Activated B cell treated with CpG ODN at 0.5 μM for 24 hours (primary cell): Measurements from ENCODE around the gene CCBE1. TPM values are rescaled to one million over a fixed set of nuclear protein-coding genes. Genes with fewer than 3 reads are reported as not detected.

Experiments
- ATAC-seq: fragments of 200-7000 bp; cut with Tn5 transposase; one replicate; pipeline ENCODE4 v1.10.0; 2021; ENCODE audit warnings: low read depth, mild to moderate bottlenecking, moderate library complexity
- CTCF ChIA-PET: fragments of 350-600 bp; sonication (Branson Sonifier 250); formaldehyde crosslinking; loops from one replicate; lab custom pipeline; 2021; ENCODE audit warnings: antibody characterized with exemption; lab: Charles Lee
- POLR2A ChIA-PET: fragments of 350-600 bp; sonication (Branson Sonifier 250); formaldehyde crosslinking; loops from one replicate; lab custom pipeline; 2021; ENCODE audit warnings: antibody characterized with exemption; lab: Charles Lee
- DNase-seq: peaks from one replicate; pipeline ENCODE4 v3.0.0; 2022
- H3K27ac Mint-ChIP-seq: one replicate; pipeline ENCODE4 v1.8.0; 2020; ENCODE audit warnings: mixed read lengths
- H3K27me3 Mint-ChIP-seq: one replicate; pipeline ENCODE4 v1.8.0; 2021; ENCODE audit warnings: mixed read lengths
- H3K36me3 Mint-ChIP-seq: one replicate; pipeline ENCODE4 v1.8.0; 2021; ENCODE audit warnings: low read depth, mixed read lengths
- H3K4me1 Mint-ChIP-seq: one replicate; pipeline ENCODE4 v1.8.0; 2021; ENCODE audit warnings: mixed read lengths
- H3K4me3 Mint-ChIP-seq: one replicate; pipeline ENCODE4 v1.8.0; 2020; ENCODE audit warnings: mild to moderate bottlenecking, mixed read lengths
- H3K9me3 Mint-ChIP-seq: one replicate; pipeline ENCODE4 v1.8.0; 2020; ENCODE audit warnings: mixed read lengths
- CTCF ChIP-seq: fragments of 200-600 bp; IDR thresholded peaks from one replicate; pipeline ENCODE4 v1.8.0; 2022; ENCODE audit warnings: antibody characterized with exemption, mild to moderate bottlenecking
- intact Hi-C: fragments of 100-400 bp; cut with micrococcal nuclease; formaldehyde crosslinking; loops from one replicate; pipeline ENCODE4 v1.15.1; 2024
- total RNA-seq: library from RNA; stranded (reverse); gene quantifications from 2 replicates; pipeline ENCODE4 v1.2.3, GENCODE V29; 2022

CCBE1 gene
- total RNA-seq, 1 donor from 2014 or later: 0.04 TPM

GRCh38 chr18:59446012-59446411, 251.2 kb downstream of the CCBE1 start:
- no peaks in the 10 kb centered on the region for H3K9me3 Mint-ChIP-seq
- H3K36me3 Mint-ChIP-seq: no peaks in the 10 kb centered on the region
- H3K27me3 Mint-ChIP-seq: peaks cover 3% of the 10 kb centered on the region
- no peak overlapping the region for H3K4me3 Mint-ChIP-seq
- POLR2A ChIA-PET: no interaction called here
- DNase-seq: no peak
- no peak for ATAC-seq
- no peak for TF ChIP-seq CTCF
- CTCF ChIA-PET: no interaction called here
- intact Hi-C loops: no loop called here
- H3K4me1 Mint-ChIP-seq: no peaks in the 10 kb centered on the region
- no peak overlapping the region for H3K27ac Mint-ChIP-seq

DNA sequence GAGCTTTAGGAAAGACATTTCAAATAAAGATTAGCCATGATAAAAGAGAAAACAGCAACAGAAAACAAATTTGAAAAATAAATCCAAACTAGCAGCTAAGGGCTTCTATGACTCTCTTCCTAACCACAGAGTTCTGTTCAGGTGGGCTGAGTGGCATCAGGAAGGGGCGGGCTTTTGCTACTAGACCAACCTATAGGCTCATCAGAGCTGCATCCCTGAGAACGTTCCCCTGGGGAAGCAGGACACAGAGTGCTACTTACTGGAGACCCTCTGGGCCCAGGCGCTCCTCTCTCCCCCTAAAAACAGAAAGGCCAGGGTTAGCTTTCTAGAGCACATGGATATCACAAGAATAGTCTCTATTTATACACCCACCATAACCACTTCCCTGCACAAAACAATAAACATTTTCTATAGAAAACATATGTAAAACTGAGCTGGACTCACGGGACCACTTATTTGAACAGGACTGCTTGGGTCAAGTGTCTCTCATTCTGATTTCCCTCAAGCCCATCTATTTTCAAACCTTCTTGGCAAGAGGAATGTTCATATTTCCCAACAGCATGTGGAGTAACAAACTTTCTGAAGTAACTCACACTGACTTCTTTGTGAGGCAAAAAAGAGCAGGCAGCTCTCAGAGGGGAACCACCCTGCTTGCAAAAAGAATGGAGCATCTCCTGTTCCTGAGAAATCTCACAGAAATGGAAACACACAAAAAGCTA, 259.2 kb downstream of the CCBE1 start:
- DNase-seq: no peak
- intact Hi-C loops: no loop called here
- CTCF ChIA-PET: no interaction called here

DNA sequence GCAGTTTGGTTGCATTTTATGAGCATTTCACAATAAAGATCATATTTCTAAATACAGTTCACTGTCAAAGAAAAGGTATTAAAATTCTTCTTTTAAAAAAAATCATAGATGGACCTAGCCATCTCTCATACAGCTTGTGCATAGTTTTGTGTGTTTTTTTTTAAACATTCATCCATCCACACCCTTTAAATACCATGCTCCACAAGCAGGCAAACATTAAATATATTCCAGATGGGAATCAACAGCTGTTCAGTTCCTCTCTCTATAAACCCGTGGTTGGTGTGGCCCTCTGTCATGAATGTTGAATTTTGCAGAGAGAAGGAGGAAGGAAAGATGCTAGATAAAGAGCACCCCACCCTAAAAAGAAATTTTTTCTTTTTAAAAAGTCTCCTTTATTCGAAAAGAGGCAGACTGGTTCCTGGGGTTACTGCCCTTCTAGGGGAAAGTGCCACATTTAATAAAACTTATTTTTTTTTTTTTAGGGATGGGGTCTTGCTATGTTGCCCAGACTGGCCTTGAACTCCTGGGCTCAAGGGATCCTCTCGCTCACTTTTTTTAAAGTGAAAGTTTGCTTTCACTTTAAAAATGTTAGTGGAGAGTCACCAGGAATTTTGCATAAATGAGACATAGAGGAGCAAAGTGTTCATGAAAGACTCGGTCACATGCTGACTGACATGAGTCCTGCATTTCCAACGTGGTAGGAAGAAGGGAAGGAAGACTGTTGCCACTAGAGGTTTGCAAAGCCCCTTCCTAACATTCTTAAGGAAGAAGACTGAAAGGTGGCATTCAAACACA, 264.2 kb downstream of the CCBE1 start:
- DNase-seq (no peak), ATAC-seq (no peak)
- Mint-ChIP-seq H3K36me3 (no peaks in the 10 kb centered on the region), H3K4me1 (no peaks in the 10 kb centered on the region), H3K27ac (no peak overlapping the region), H3K9me3 (no peaks in the 10 kb centered on the region), H3K4me3 (no peak overlapping the region), H3K27me3 (peaks cover 17% of the 10 kb centered on the region)
- TF ChIP-seq CTCF: no peak
- ChIA-PET CTCF (no interaction called here), POLR2A (no interaction called here)
- intact Hi-C loops: no loop called here

More for the DNA sequence above, 259.2 kb downstream of the CCBE1 start:
- Mint-ChIP-seq H3K36me3 (no peaks in the 10 kb centered on the region), H3K27ac (no peak overlapping the region), H3K4me3 (no peak overlapping the region), H3K9me3 (no peaks in the 10 kb centered on the region), H3K27me3 (peaks cover 13% of the 10 kb centered on the region), H3K4me1 (no peaks in the 10 kb centered on the region)
- no peak for ATAC-seq
- TF ChIP-seq CTCF: no peak
- POLR2A ChIA-PET: no interaction called here

GRCh38 chr18:59431131-59431530, 266.1 kb downstream of the CCBE1 start:
- no peak for DNase-seq
- POLR2A ChIA-PET: no interaction called here
- intact Hi-C loops: no loop called here
- Mint-ChIP-seq H3K27ac (no peak overlapping the region), H3K27me3 (peaks cover 17% of the 10 kb centered on the region), H3K9me3 (no peaks in the 10 kb centered on the region), H3K4me1 (no peaks in the 10 kb centered on the region), H3K36me3 (no peaks in the 10 kb centered on the region), H3K4me3 (no peak overlapping the region)
- CTCF ChIA-PET: no interaction called here
- no peak for ATAC-seq
- TF ChIP-seq CTCF: no peak

- H3K27me3 Mint-ChIP-seq: peaks cover 7% of the 10 kb centered on the region
- ChIA-PET CTCF (no interaction called here), POLR2A (interaction anchor here (0.6 kb wide), 1 partner anchor 82 kb away, joined by 3 read pairs; no protein-coding TSS in a partner anchor)
- no peak overlapping the region for H3K27ac Mint-ChIP-seq
- no peaks in the 10 kb centered on the region for H3K36me3 Mint-ChIP-seq
- no peak for DNase-seq
- intact Hi-C loops: no loop called here
- H3K9me3 Mint-ChIP-seq: no peaks in the 10 kb centered on the region
- ATAC-seq: no peak
- TF ChIP-seq CTCF: no peak
- H3K4me3 Mint-ChIP-seq: no peak overlapping the region
- H3K4me1 Mint-ChIP-seq: no peaks in the 10 kb centered on the region
Measured at GRCh38 chr18:59429608-59430007, 267.6 kb downstream of the CCBE1 start.
